ENCODE data around the gene NDP. TPM values are rescaled to one million over a fixed set of nuclear protein-coding genes. Genes with fewer than 3 reads are reported as not detected.

Gene NDP
- total RNA-seq, 1 experiment from 2014 or later, result not detected

GRCh38 chrX:44017676-44018075, 44.5 kb upstream of the NDP start:
- no peaks in the 10 kb centered on the region for H3K9me3 Mint-ChIP-seq (ENCODE audit: unreplicated experiment)
- intact Hi-C loops (cut with micrococcal nuclease), result no loop called here
- no TSS peak for BruUV-seq (replicated peaks)
- no peak overlapping the region for H3K4me3 Mint-ChIP-seq (ENCODE audit: unreplicated experiment)
- peaks cover 25% of the 10 kb centered on the region for H3K27me3 Mint-ChIP-seq (ENCODE audit: insufficient read depth, unreplicated experiment)
- ChIA-PET POLR2A (no interaction called here), CTCF (no interaction called here)
- no peak overlapping the region for H3K27ac Mint-ChIP-seq (ENCODE audit: low read depth, unreplicated experiment)
- DNase-seq (ENCODE audit: unreplicated experiment), result no peak
- no peak for TF ChIP-seq CTCF (IDR thresholded peaks at IDR 0.05; ENCODE audit: unreplicated experiment)
- no peaks in the 10 kb centered on the region for H3K4me1 Mint-ChIP-seq (ENCODE audit: insufficient read depth, unreplicated experiment)
- no peaks in the 10 kb centered on the region for H3K36me3 Mint-ChIP-seq (ENCODE audit: insufficient read depth, unreplicated experiment)

- H3K9me3 Mint-ChIP-seq (ENCODE audit: unreplicated experiment), result no peaks in the 10 kb centered on the region
- POLR2A ChIA-PET, result no interaction called here
- no peak for DNase-seq (ENCODE audit: unreplicated experiment)
- no peaks in the 10 kb centered on the region for H3K4me1 Mint-ChIP-seq (ENCODE audit: insufficient read depth, unreplicated experiment)
- no peaks in the 10 kb centered on the region for H3K36me3 Mint-ChIP-seq (ENCODE audit: insufficient read depth, unreplicated experiment)
- H3K27ac Mint-ChIP-seq (ENCODE audit: low read depth, unreplicated experiment), result no peak overlapping the region
- BruUV-seq (replicated peaks), result no TSS peak
- CTCF ChIA-PET, result no interaction called here
- H3K27me3 Mint-ChIP-seq (ENCODE audit: insufficient read depth, unreplicated experiment), result peaks cover 30% of the 10 kb centered on the region
- TF ChIP-seq CTCF (IDR thresholded peaks at IDR 0.05; ENCODE audit: unreplicated experiment), result no peak
- H3K4me3 Mint-ChIP-seq (ENCODE audit: unreplicated experiment), result no peak overlapping the region
- intact Hi-C loops (cut with micrococcal nuclease), result no loop called here
These were observed 43.7 kb upstream of the NDP start for GRCh38 chrX:44016906-44017305.

- ChIA-PET CTCF (interaction anchor here (0.6 to 1.6 kb wide), 4 partner anchors 7 to 54 kb away, joined by 3 to 5 read pairs (median 4); no protein-coding TSS in a partner anchor), POLR2A (interaction anchor here (0.7 kb wide), 1 partner anchor 318 kb away, joined by 5 read pairs; no protein-coding TSS in a partner anchor)
- Mint-ChIP-seq H3K36me3 (ENCODE audit: insufficient read depth, unreplicated experiment) (no peaks in the 10 kb centered on the region), H3K9me3 (ENCODE audit: unreplicated experiment) (no peaks in the 10 kb centered on the region), H3K27ac (ENCODE audit: low read depth, unreplicated experiment) (no peak overlapping the region), H3K4me3 (ENCODE audit: unreplicated experiment) (no peak overlapping the region), H3K4me1 (ENCODE audit: insufficient read depth, unreplicated experiment) (no peaks in the 10 kb centered on the region), H3K27me3 (ENCODE audit: insufficient read depth, unreplicated experiment) (peaks cover 47% of the 10 kb centered on the region)
- intact Hi-C loops (cut with micrococcal nuclease), result loop anchor here (1.0 kb wide), 1 partner anchor 54 kb away; no protein-coding TSS in a partner anchor
- peak; percentile 9 for TF ChIP-seq CTCF (IDR thresholded peaks at IDR 0.05; ENCODE audit: unreplicated experiment)
- DNase-seq (ENCODE audit: unreplicated experiment), result peak; percentile 91
- no TSS peak for BruUV-seq (replicated peaks)
These were observed 39.4 kb upstream of the NDP start for GRCh38 chrX:44012484-44013096.

GRCh38 chrX:44011506-44011905, 38.3 kb upstream of the NDP start:
- Mint-ChIP-seq H3K9me3 (ENCODE audit: unreplicated experiment) (no peaks in the 10 kb centered on the region), H3K27me3 (ENCODE audit: insufficient read depth, unreplicated experiment) (peaks cover 45% of the 10 kb centered on the region), H3K4me1 (ENCODE audit: insufficient read depth, unreplicated experiment) (no peaks in the 10 kb centered on the region), H3K4me3 (ENCODE audit: unreplicated experiment) (no peak overlapping the region), H3K27ac (ENCODE audit: low read depth, unreplicated experiment) (no peak overlapping the region), H3K36me3 (ENCODE audit: insufficient read depth, unreplicated experiment) (no peaks in the 10 kb centered on the region)
- intact Hi-C loops (cut with micrococcal nuclease), result no loop called here
- ChIA-PET POLR2A (interaction anchor here (0.7 kb wide), 1 partner anchor 319 kb away, joined by 5 read pairs; no protein-coding TSS in a partner anchor), CTCF (interaction anchor here (0.6 to 2.0 kb wide), 4 partner anchors 9 to 176 kb away, joined by 3 to 6 read pairs (median 4); no protein-coding TSS in a partner anchor)
- BruUV-seq (replicated peaks), result no TSS peak
- DNase-seq (ENCODE audit: unreplicated experiment), result no peak
- no peak for TF ChIP-seq CTCF (IDR thresholded peaks at IDR 0.05; ENCODE audit: unreplicated experiment)

Measured in MCF 10A (cell line).